Skin epidermis (tissue), 12 donors: ENCODE data around the gene ADGRL2.

Experiments
- H3K27ac ChIP-seq, 21 experiments: fragments of 200-600 bp; sonication (generic) in 11 of 21; one replicate each; pipeline ENCODE4 v1.5.0; 2020; ENCODE audit warnings: mild to moderate bottlenecking in 3 of 21, inconsistent platforms in 2 of 21, moderate library complexity in 2 of 21
- H3K4me3 ChIP-seq, 7 experiments: fragments of 200-600 bp; sonication (generic) in 2 of 7; one replicate each; pipeline ENCODE4 v1.5.0; 2020; ENCODE audit warnings: inconsistent platforms in 2 of 7, mild to moderate bottlenecking in 2 of 7, moderate library complexity in 1 of 7

Gene ADGRL2

GRCh38 chr1:81887421-81888144 is 86.8 kb downstream of the ADGRL2 start:
- Histone ChIP-seq H3K4me3 (no peak overlapping the region), H3K27ac (no peak overlapping the region)

- no peak overlapping the region for H3K27ac ChIP-seq
- no peak overlapping the region for H3K4me3 ChIP-seq
Observed at GRCh38 chr1:81889166-81889565, 88.4 kb downstream of the ADGRL2 start.

GRCh38 chr1:81894867-81895266 is 94.1 kb downstream of the ADGRL2 start:
- no peak overlapping the region for H3K27ac ChIP-seq
- no peak overlapping the region for H3K4me3 ChIP-seq

- no peak overlapping the region for H3K27ac ChIP-seq
- no peak overlapping the region for H3K4me3 ChIP-seq
Observed at GRCh38 chr1:81899214-81899821, 98.6 kb downstream of the ADGRL2 start.

GRCh38 chr1:81907575-81907974 is 106.8 kb downstream of the ADGRL2 start:
- Histone ChIP-seq H3K27ac (no peak overlapping the region), H3K4me3 (no peak overlapping the region)

GRCh38 chr1:81912383-81912782 is 111.6 kb downstream of the ADGRL2 start:
- no peak overlapping the region for H3K27ac ChIP-seq
- H3K4me3 ChIP-seq, result no peak overlapping the region

- Histone ChIP-seq H3K4me3 (no peak overlapping the region), H3K27ac (no peak overlapping the region)
Observed at GRCh38 chr1:81915937-81916336, 115.2 kb downstream of the ADGRL2 start.

- H3K27ac ChIP-seq, result no peak overlapping the region
- no peak overlapping the region for H3K4me3 ChIP-seq
Observed at GRCh38 chr1:81920245-81920740, 119.6 kb downstream of the ADGRL2 start.

- no peak overlapping the region for H3K4me3 ChIP-seq
- H3K27ac ChIP-seq, result no peak overlapping the region
Observed at GRCh38 chr1:81920886-81921285, 120.2 kb downstream of the ADGRL2 start.

GRCh38 chr1:81921344-81921743 is 120.6 kb downstream of the ADGRL2 start:
- Histone ChIP-seq H3K4me3 (no peak overlapping the region), H3K27ac (no peak overlapping the region)

- Histone ChIP-seq H3K4me3 (no peak overlapping the region), H3K27ac (no peak overlapping the region)
Observed at GRCh38 chr1:81921851-81922462, 121.2 kb downstream of the ADGRL2 start.

GRCh38 chr1:81922955-81923354 is 122.2 kb downstream of the ADGRL2 start:
- no peak overlapping the region for H3K27ac ChIP-seq
- no peak overlapping the region for H3K4me3 ChIP-seq

GRCh38 chr1:81929106-81929505 is 128.4 kb downstream of the ADGRL2 start:
- Histone ChIP-seq H3K27ac (no peak overlapping the region), H3K4me3 (no peak overlapping the region)

- Histone ChIP-seq H3K27ac (no peak overlapping the region), H3K4me3 (no peak overlapping the region)
Observed at GRCh38 chr1:81936853-81937252, 136.1 kb downstream of the ADGRL2 start.

GRCh38 chr1:81937791-81938450 is 137.2 kb downstream of the ADGRL2 start:
- Histone ChIP-seq H3K4me3 (no peak overlapping the region), H3K27ac (no peak overlapping the region)

- Histone ChIP-seq H3K4me3 (no peak overlapping the region), H3K27ac (no peak overlapping the region)
Observed at GRCh38 chr1:81948495-81948894, 147.8 kb downstream of the ADGRL2 start.

- Histone ChIP-seq H3K4me3 (no peak overlapping the region), H3K27ac (no peak overlapping the region)
Observed at GRCh38 chr1:81949421-81949820, 148.7 kb downstream of the ADGRL2 start.

GRCh38 chr1:81950037-81950436 is 149.3 kb downstream of the ADGRL2 start:
- H3K4me3 ChIP-seq, result no peak overlapping the region
- no peak overlapping the region for H3K27ac ChIP-seq

- Histone ChIP-seq H3K27ac (no peak overlapping the region), H3K4me3 (no peak overlapping the region)
Observed at GRCh38 chr1:81950591-81951244, 150.0 kb downstream of the ADGRL2 start.

- no peak overlapping the region for H3K4me3 ChIP-seq
- no peak overlapping the region for H3K27ac ChIP-seq
Observed at GRCh38 chr1:81954534-81955020, 153.8 kb downstream of the ADGRL2 start.
